ENCODE measurements around the gene RECK.
A peak's percentile ranks its signal among the peaks of the same experiment; 100 is the strongest.

GRCh38 chr9:36154331-36154952 lies 117.7 kb downstream of the RECK start:
- TF ChIP-seq CTCF (IDR thresholded peaks at IDR 0.05) (no peak), POLR2A (IDR thresholded peaks at IDR 0.05) (no peak), EP300 (IDR thresholded peaks at IDR 0.05) (peak in 1 of 2 donors; percentile 24)

All from tibial nerve (tissue), 4 donors.